Nephron progenitor cell (in vitro differentiated cells): ENCODE data around the gene PPFIA1.

Source experiments
- DNase-seq: peaks from one replicate; pipeline ENCODE4 v3.0.0; 2021
- H3K27ac Mint-ChIP-seq: 2 replicates; pipeline ENCODE4 v1.8.0; 2021; ENCODE audit warnings: mild to moderate bottlenecking, moderate library complexity, mixed read lengths
- H3K27me3 Mint-ChIP-seq: 2 replicates; pipeline ENCODE4 v1.8.0; 2021; ENCODE audit warnings: mild to moderate bottlenecking, low read depth, mixed read lengths; ENCODE audit not compliant: poor library complexity
- H3K36me3 Mint-ChIP-seq: 2 replicates; pipeline ENCODE4 v1.8.0; 2021; ENCODE audit warnings: low read depth, mixed read lengths
- H3K4me1 Mint-ChIP-seq: 2 replicates; pipeline ENCODE4 v1.8.0; 2021; ENCODE audit warnings: mixed read lengths
- H3K4me3 Mint-ChIP-seq: 2 replicates; pipeline ENCODE4 v1.8.0; 2021; ENCODE audit warnings: mild to moderate bottlenecking, moderate library complexity, mixed read lengths
- H3K9me3 Mint-ChIP-seq: 2 replicates; pipeline ENCODE4 v1.8.0; 2021; ENCODE audit warnings: mild to moderate bottlenecking, moderate library complexity, mixed read lengths
- TF ChIP-seq, protein P1 (sequence below): fragments of 200-600 bp; sonication (generic); IDR thresholded peaks from 2 replicates; pipeline ENCODE4 v1.5.0; 2021; ENCODE audit warnings: antibody characterized with exemption

Gene PPFIA1

DNA sequence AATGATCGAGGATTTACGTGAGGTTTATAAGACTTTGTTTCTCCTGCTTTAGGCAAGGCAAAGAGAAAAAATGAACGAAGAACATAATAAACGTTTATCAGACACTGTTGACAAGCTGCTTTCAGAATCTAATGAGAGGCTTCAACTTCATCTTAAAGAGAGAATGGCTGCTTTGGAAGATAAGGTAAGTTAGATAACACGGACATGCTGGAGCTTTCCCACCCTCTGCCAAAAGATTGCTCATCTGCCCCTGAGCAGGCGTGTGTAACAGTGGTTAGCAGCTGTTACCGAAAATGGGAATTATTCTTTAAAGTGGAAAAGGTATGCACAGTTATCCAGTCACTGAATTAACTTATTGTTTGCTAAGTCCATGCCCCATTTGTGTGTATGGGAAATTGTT lies 65.0 kb downstream of the PPFIA1 start:
- Mint-ChIP-seq H3K27ac (no peak overlapping the region), H3K27me3 (no peaks in the 10 kb centered on the region), H3K9me3 (no peaks in the 10 kb centered on the region), H3K36me3 (peaks cover 62% of the 10 kb centered on the region), H3K4me1 (peaks cover 25% of the 10 kb centered on the region), H3K4me3 (no peak overlapping the region)
- no peak for DNase-seq
- TF ChIP-seq, protein P1, sequence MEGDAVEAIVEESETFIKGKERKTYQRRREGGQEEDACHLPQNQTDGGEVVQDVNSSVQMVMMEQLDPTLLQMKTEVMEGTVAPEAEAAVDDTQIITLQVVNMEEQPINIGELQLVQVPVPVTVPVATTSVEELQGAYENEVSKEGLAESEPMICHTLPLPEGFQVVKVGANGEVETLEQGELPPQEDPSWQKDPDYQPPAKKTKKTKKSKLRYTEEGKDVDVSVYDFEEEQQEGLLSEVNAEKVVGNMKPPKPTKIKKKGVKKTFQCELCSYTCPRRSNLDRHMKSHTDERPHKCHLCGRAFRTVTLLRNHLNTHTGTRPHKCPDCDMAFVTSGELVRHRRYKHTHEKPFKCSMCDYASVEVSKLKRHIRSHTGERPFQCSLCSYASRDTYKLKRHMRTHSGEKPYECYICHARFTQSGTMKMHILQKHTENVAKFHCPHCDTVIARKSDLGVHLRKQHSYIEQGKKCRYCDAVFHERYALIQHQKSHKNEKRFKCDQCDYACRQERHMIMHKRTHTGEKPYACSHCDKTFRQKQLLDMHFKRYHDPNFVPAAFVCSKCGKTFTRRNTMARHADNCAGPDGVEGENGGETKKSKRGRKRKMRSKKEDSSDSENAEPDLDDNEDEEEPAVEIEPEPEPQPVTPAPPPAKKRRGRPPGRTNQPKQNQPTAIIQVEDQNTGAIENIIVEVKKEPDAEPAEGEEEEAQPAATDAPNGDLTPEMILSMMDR = no peak

DNA sequence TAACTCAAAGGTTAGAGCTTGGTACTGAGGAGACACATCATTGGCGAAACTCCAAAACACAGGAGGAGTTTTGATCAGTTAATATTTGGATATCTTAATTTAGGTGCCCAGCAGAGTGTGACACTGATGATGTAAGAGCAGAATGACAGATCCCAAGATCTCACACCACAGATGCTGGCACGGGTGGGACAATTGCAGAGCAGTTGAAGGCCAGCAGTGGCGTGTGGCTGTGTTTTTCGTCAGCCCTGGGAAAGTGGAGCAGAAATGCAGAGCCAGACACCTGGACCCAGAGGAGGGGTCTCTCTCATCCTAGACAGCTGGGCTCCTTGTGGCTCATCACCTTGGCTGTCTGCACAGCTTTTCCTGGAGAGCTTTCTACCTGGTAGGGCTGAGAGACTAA lies 68.1 kb downstream of the PPFIA1 start:
- Mint-ChIP-seq H3K27ac (no peak overlapping the region), H3K9me3 (no peaks in the 10 kb centered on the region), H3K36me3 (peaks cover 62% of the 10 kb centered on the region), H3K4me3 (no peak overlapping the region), H3K27me3 (no peaks in the 10 kb centered on the region), H3K4me1 (peaks cover 18% of the 10 kb centered on the region)
- DNase-seq = no peak
- TF ChIP-seq, protein P1 = no peak

DNA sequence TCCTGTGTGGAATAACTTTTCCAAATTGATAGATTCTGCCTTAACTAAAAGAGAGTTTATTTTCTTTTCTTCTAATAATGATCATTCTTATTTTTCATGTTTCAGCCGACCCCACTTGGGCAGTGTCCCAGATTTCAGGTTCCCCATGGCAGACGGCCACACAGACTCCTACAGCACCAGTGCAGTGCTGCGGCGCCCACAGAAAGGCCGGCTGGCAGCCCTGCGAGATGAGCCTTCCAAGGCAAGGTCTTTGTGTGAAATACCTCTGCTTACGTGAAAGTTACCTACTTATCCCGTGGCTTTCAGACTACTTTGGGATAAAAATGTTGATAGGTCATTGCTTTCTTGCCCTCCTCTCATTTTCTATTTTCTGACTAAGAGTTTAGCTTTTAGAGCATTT lies 68.6 kb downstream of the PPFIA1 start:
- Mint-ChIP-seq H3K36me3 (peaks cover 62% of the 10 kb centered on the region), H3K27ac (no peak overlapping the region), H3K9me3 (no peaks in the 10 kb centered on the region), H3K27me3 (no peaks in the 10 kb centered on the region), H3K4me3 (no peak overlapping the region), H3K4me1 (peaks cover 14% of the 10 kb centered on the region)
- DNase-seq = no peak
- TF ChIP-seq, protein P1 = no peak

DNA sequence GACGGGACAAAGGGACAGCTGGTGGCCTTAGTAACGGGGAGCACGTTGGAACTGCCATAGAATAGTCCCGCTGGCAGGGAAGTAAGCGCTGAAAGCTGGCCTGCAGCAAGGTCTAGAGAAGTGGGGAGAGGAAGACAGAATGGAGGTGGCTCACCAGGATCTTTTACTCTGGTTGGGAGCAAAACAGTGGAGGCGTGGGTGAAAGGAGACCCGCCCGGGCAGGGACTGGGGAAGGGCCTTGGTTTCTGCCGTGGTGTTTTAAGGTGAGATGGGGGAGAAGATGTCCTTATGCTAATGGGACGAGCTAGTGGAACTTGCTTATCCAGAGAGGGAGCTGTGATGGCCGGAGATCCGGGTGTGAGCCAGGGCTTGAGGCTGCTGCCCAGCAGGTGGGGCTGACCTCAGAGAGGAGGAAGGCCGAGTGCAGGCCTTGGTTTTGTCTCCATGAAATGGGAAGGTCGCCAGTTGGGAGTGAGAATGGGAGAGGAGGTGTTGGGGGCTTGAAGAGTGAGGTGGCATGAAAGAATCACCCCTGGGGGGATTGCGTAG lies 71.5 kb downstream of the PPFIA1 start:
- peak overlapping the region; percentile 58 for H3K27ac Mint-ChIP-seq
- no peak for DNase-seq
- TF ChIP-seq, protein P1 = no peak
- peaks cover 63% of the 10 kb centered on the region for H3K36me3 Mint-ChIP-seq
- H3K4me1 Mint-ChIP-seq = no peaks in the 10 kb centered on the region
- no peak overlapping the region for H3K4me3 Mint-ChIP-seq
- peaks cover 5% of the 10 kb centered on the region for H3K27me3 Mint-ChIP-seq
- H3K9me3 Mint-ChIP-seq = no peaks in the 10 kb centered on the region

DNA sequence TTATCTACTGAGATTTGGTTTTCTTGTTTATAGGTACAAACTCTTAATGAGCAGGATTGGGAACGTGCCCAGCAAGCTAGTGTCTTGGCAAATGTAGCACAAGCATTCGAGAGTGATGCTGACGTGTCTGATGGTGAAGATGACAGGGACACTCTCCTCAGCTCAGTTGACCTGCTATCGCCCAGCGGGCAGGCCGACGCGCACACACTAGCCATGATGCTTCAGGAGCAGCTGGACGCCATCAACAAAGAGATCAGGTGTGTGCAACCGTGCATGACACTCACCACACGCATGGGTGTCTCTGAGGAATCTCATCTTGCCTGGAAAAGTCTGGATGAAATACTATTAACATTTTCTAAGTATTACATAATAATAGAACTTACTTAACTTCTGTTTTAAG lies 73.1 kb downstream of the PPFIA1 start:
- Mint-ChIP-seq H3K27me3 (peaks cover 5% of the 10 kb centered on the region), H3K27ac (no peak overlapping the region), H3K36me3 (peaks cover 65% of the 10 kb centered on the region), H3K4me1 (no peaks in the 10 kb centered on the region), H3K4me3 (no peak overlapping the region), H3K9me3 (no peaks in the 10 kb centered on the region)
- TF ChIP-seq, protein P1 = no peak
- DNase-seq = no peak

DNA sequence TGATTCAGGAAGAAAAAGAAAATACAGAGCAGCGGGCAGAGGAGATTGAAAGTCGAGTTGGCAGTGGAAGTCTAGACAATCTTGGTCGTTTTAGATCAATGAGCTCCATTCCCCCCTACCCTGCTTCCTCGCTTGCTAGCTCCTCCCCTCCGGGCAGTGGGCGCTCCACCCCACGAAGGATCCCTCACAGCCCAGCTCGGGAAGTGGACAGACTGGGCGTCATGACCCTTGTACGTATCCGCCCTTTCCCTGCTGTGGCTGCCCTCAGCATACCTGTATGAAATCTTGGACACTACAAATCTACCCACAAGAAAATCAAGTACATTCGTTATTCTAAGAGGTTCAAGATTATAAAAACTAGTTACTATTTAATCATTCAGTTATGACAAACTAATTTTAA lies 77.7 kb downstream of the PPFIA1 start:
- H3K4me1 Mint-ChIP-seq = peaks cover 13% of the 10 kb centered on the region
- no peaks in the 10 kb centered on the region for H3K9me3 Mint-ChIP-seq
- H3K36me3 Mint-ChIP-seq = peaks cover 60% of the 10 kb centered on the region
- H3K4me3 Mint-ChIP-seq = no peak overlapping the region
- H3K27me3 Mint-ChIP-seq = peaks cover 5% of the 10 kb centered on the region
- no peak for DNase-seq
- TF ChIP-seq, protein P1 = no peak
- no peak overlapping the region for H3K27ac Mint-ChIP-seq
